Vein endothelial cell (primary cell): ENCODE measurements around the gene CNN3. TPM values are rescaled to one million over a fixed set of nuclear protein-coding genes. Genes with fewer than 3 reads are reported as not detected.

Experiments
- total RNA-seq: library from RNA; depleted of rRNA; stranded (reverse); fragments of >200 nt; gene quantifications from 2 replicates; pipeline ENCODE4 v1.2.3, GENCODE V29; 2012

Gene CNN3
- total RNA-seq, result 281 and 290 TPM in 2 replicates

DNA sequence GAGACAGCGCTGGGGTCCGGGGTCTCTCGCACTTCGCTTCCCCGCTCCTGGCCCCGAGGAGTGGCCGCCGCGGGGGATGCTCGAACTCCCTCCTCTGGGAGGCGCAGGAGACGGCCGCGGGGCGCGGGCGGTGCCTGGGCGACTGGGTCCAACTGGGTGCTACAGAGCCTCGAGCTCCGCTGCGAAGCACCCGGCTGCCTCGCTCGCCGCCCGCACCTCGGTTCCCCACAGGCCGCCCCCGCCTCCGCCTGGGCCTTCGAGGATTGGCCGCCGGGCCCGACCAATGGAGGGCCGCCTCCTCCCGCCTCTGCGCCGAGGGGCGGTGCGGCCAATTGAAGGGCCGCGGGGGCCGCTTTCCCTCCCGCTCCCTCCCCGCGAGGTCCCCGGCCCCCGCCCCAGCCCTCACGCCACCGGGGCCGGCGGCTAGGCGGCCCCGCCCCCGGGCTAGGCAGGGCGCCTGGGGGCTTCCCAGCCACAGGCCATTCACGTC, at the start of gene CNN3:
CNN3 (minus strand) TSS at position 196 of the 490 bp plus-strand sequence. CDS start 216 bp downstream, outside the sequence.

Other genes with a start within 250 kb of the CNN3 start
- 0.98 and 2.4 TPM in 2 replicates for gene SLC44A3, start 106.8 kb downstream of the CNN3 start, total RNA-seq
- gene ALG14, start 145.8 kb upstream of the CNN3 start, total RNA-seq, result 1.3 and 2.0 TPM in 2 replicates
- gene TLCD4, start 190.2 kb upstream of the CNN3 start, total RNA-seq, result under 0.01 and 0.19 TPM in 2 replicates